A673 (cell line): ENCODE data around the gene SRCAP. TPM values are rescaled to one million over a fixed set of nuclear protein-coding genes. Genes with fewer than 3 reads are reported as not detected.
A peak's percentile ranks its signal among the peaks of the same experiment; 100 is the strongest.

ENCODE experiments used
- BruUV-seq: library from RNA; stranded (reverse); fragments of 400-500 nt; replicated peaks from 2 replicates; lab custom pipeline; 2021; lab: Mats Ljungman, UMichigan
- CTCF ChIA-PET: fragments of 300-600 bp; sonication (Branson Sonifier 250); formaldehyde crosslinking; loops from one replicate; lab custom pipeline; 2022; ENCODE audit warnings: antibody characterized with exemption; lab: Charles Lee
- POLR2A ChIA-PET: fragments of 300-600 bp; sonication (Branson Sonifier 250); formaldehyde crosslinking; loops from one replicate; lab custom pipeline; 2022; ENCODE audit warnings: antibody characterized with exemption; ENCODE audit not compliant: low non-redundant PET; lab: Charles Lee
- DNase-seq: peaks from one replicate; pipeline ENCODE4 v3.0.0-alpha.2; 2015; ENCODE audit warnings: low spot score
- H3K27ac ChIP-seq: fragments of 200-600 bp; sonication (generic); 2 replicates; pipeline ENCODE4 v1.5.1; 2016; ENCODE audit warnings: mixed run types, low read depth, mild to moderate bottlenecking, mixed read lengths, antibody characterized with exemption, low read length; ENCODE audit not compliant: poor library complexity, severe bottlenecking
- H3K27me3 ChIP-seq: fragments of 200-600 bp; sonication (generic); replicated peaks from 2 replicates; pipeline ENCODE4 v1.6.1; 2017; ENCODE audit warnings: mixed run types, low read depth, mild to moderate bottlenecking, mixed read lengths, antibody characterized with exemption, low read length; ENCODE audit not compliant: insufficient read depth, poor library complexity
- H3K36me3 ChIP-seq: fragments of 200-600 bp; sonication (generic); 2 replicates; pipeline ENCODE4 v1.6.1; 2016; ENCODE audit warnings: mixed run types, mild to moderate bottlenecking, mixed read lengths, antibody characterized with exemption, low read length; ENCODE audit not compliant: insufficient read depth, poor library complexity, severe bottlenecking
- H3K4me1 ChIP-seq: fragments of 200-600 bp; sonication (generic); 2 replicates; pipeline ENCODE4 v1.6.1; 2017; ENCODE audit warnings: mixed run types, mild to moderate bottlenecking, mixed read lengths, antibody characterized with exemption, low read length; ENCODE audit not compliant: insufficient read depth, poor library complexity, severe bottlenecking
- H3K4me3 ChIP-seq: fragments of 200-600 bp; sonication (generic); 2 replicates; pipeline ENCODE4 v1.5.1; 2016; ENCODE audit warnings: low read depth, mixed run types, mild to moderate bottlenecking, mixed read lengths, low read length; ENCODE audit not compliant: poor library complexity, severe bottlenecking
- H3K9me3 ChIP-seq: fragments of 200-600 bp; sonication (generic); 2 replicates; pipeline ENCODE4 v1.6.1; 2016; ENCODE audit warnings: mixed run types, low read depth, mild to moderate bottlenecking, mixed read lengths, antibody characterized with exemption, low read length; ENCODE audit not compliant: poor library complexity, severe bottlenecking
- CTCF ChIP-seq: fragments of 300-800, 200-600 bp; sonication (generic); conservative IDR thresholded peaks from 2 replicates; pipeline ENCODE4 v1.5.1; 2017; ENCODE audit warnings: low read depth, mild to moderate bottlenecking, antibody characterized with exemption, low read length, moderate library complexity, mixed read lengths
- EZH2 ChIP-seq: fragments of 200-600 bp; sonication (generic); IDR thresholded peaks from 2 replicates; pipeline ENCODE4 v1.6.1; 2017; ENCODE audit warnings: borderline replicate concordance, low read depth, mild to moderate bottlenecking, mixed read lengths, antibody characterized with exemption, low read length; ENCODE audit not compliant: poor library complexity, severe bottlenecking
- intact Hi-C: fragments of 100-400 bp; cut with micrococcal nuclease; formaldehyde crosslinking; loops from one replicate; pipeline ENCODE4 v1.10.0; 2022; ENCODE audit not compliant: unreplicated experiment
- total RNA-seq: library from RNA; stranded (reverse); gene quantifications from 2 replicates; pipeline ENCODE4 v1.2.3, GENCODE V29; 2021

The SRCAP gene
- total RNA-seq, 1 experiment from 2014 or later = 104 TPM

GRCh38 chr16:30660424-30661261 is 38.3 kb upstream of the SRCAP start:
- peak overlapping the region; percentile 81 for H3K4me3 ChIP-seq
- no peak for DNase-seq
- POLR2A ChIA-PET = interaction anchor here (0.7 kb wide), 1 partner anchor 876 kb away, joined by 3 read pairs; no protein-coding TSS in a partner anchor
- no peaks in the 10 kb centered on the region for H3K27me3 ChIP-seq
- no peaks in the 10 kb centered on the region for H3K9me3 ChIP-seq
- no peak for TF ChIP-seq CTCF
- no peak for TF ChIP-seq EZH2
- no TSS peak for BruUV-seq
- intact Hi-C loops = no loop called here
- H3K4me1 ChIP-seq = peaks cover 19% of the 10 kb centered on the region
- peak overlapping the region; percentile 99 for H3K27ac ChIP-seq
- CTCF ChIA-PET = no interaction called here
- peaks cover 54% of the 10 kb centered on the region for H3K36me3 ChIP-seq

GRCh38 chr16:30662449-30662848 is 36.5 kb upstream of the SRCAP start:
- intact Hi-C loops = no loop called here
- TF ChIP-seq CTCF = no peak
- no peak for TF ChIP-seq EZH2
- ChIA-PET POLR2A (no interaction called here), CTCF (no interaction called here)
- no peaks in the 10 kb centered on the region for H3K27me3 ChIP-seq
- H3K4me3 ChIP-seq = no peak overlapping the region
- H3K27ac ChIP-seq = no peak overlapping the region
- H3K36me3 ChIP-seq = peaks cover 62% of the 10 kb centered on the region
- no peak for DNase-seq
- H3K9me3 ChIP-seq = no peaks in the 10 kb centered on the region
- peaks cover 14% of the 10 kb centered on the region for H3K4me1 ChIP-seq
- no TSS peak for BruUV-seq

- H3K27me3 ChIP-seq = no peaks in the 10 kb centered on the region
- H3K4me1 ChIP-seq = peaks cover 12% of the 10 kb centered on the region
- no peaks in the 10 kb centered on the region for H3K9me3 ChIP-seq
- TF ChIP-seq CTCF (no peak), EZH2 (no peak)
- peak overlapping the region; percentile 30 for H3K27ac ChIP-seq
- ChIA-PET CTCF (no interaction called here), POLR2A (interaction anchor here (0.6 kb wide), 1 partner anchor 246 kb away, joined by 3 read pairs; no protein-coding TSS in a partner anchor)
- H3K4me3 ChIP-seq = no peak overlapping the region
- no peak for DNase-seq
- intact Hi-C loops = no loop called here
- no TSS peak for BruUV-seq
- H3K36me3 ChIP-seq = peaks cover 65% of the 10 kb centered on the region
Observed at GRCh38 chr16:30663038-30663437, 35.9 kb upstream of the SRCAP start.
